ENCODE measurements around the gene ARHGAP8.

GRCh38 chr22:44780876-44781449 lies 28.6 kb downstream of the ARHGAP8 start:
- TF ChIP-seq POLR2A (IDR thresholded peaks at IDR 0.05) (no peak), CTCF (IDR thresholded peaks at IDR 0.05) (no peak)
